ENCODE data around the gene PDK3.

The PDK3 gene

DNA sequence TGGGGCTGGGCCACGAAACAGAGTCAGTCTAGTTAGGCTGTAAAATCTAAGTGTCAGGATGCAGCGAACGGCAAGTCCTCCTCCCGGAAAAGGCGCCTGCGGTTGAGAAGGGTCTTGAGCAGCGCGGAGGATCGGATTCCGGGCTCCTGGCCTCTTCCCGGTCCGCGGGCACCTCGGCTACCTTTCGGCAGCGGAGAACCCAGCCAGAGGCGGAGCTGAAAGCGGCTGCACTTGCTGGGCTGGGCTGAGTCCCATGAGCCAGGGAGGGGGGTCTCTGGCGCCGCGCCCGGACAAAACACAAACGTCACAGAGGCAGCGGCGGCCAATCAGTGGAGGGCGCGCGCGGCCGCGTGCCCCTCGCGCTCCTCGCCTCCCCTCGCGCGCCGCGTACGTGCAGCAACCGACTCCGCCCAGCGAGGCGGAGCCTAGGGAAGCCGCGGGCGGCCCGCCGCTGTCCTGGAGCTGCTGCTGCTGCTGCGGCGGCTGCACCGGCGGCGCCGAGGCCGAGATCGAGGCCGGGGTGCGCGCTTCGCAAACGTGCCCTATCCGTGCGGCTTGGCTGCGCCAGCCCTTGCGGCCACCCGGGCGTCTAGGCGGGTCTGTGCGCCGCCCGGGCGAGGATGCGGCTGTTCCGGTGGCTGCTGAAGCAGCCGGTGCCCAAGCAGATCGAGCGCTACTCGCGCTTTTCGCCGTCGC, at the start of gene PDK3:
TSS of gene PDK3 (plus strand) at position 451 of the 696 bp plus-strand sequence. CDS start at position 621, 170 bp downstream.
- peak; percentile 89 for DNase-seq (ENCODE audit: low spot score)

DNA sequence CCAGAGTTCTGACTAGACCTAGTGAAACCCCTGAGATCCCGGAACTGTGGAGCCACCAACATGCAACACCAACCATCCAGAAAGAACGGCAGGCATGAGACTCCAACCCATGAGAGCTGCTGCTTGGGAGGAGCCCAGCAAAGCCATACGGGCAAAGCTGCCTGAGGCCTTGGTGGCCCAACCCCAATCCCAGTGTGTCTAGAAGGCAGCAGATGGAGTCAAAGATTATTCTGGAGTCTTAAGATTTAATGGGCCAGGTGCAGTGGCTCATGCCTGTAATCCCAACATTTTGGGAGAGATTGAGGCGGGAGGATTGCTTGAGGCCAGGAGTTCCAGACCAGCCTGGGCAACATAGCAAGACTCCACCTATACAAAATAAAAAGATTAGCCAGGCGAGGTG, 49.2 kb upstream of the PDK3 start:
- no peak for DNase-seq (ENCODE audit: low spot score)

DNA sequence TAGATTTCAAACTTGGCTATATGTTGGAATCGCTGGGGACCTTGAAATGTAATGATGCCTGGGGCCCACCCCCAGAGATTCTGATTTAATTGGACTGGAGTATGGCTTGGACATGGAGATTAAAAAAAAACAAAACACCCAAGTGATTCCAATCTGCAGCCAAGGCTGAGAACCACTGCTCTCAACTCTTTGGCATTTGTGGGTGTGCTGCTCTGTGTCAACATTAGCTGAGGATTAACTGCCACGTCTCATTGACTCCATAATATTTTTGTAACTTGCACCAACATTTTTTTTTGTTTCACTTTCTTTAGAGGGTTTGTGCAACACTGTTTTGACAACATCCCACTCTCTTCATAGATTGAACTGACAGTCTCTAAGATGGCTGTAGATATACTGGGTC, 41.1 kb upstream of the PDK3 start:
- DNase-seq (ENCODE audit: low spot score), result no peak

DNA sequence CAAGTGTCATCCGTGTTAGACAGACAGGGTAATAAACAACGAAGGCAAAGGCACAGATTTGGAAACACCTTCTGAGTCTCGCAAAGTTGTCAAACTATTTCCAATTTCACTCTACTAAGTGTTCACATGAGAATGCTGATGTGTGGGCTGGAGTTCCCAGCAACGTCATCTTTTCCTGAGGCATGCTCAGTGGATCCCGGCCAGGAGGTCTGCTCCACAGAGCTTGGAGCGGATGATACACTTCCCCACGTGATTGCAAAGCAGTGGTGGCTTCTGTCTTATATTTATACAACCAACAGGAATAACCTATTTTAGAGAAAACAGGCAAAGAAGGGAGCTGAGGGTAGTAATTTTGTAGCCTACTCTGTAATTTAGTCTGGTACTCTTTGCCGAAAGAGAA, 40.1 kb upstream of the PDK3 start:
- DNase-seq (ENCODE audit: low spot score), result peak; percentile 38

DNA sequence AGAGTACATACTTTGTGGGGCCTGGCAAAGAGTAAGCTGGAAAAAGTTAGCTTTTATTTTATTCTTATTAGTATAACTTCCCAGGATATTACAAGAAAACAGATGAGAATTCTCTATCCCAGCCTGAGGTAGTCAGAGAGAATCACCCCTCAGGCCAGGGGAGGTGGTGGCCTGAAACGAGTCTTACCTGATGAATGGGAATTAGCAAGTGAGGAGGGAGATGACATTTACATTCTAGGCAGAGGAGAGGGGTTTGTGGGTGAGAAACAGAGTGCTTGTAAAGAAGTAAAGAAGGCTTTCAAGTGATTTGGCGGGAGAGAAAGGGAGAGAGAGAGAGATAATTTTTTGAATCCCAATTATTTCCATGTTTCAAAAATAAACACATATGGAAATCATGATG, 39.3 kb upstream of the PDK3 start:
- DNase-seq (ENCODE audit: low spot score), result no peak

DNA sequence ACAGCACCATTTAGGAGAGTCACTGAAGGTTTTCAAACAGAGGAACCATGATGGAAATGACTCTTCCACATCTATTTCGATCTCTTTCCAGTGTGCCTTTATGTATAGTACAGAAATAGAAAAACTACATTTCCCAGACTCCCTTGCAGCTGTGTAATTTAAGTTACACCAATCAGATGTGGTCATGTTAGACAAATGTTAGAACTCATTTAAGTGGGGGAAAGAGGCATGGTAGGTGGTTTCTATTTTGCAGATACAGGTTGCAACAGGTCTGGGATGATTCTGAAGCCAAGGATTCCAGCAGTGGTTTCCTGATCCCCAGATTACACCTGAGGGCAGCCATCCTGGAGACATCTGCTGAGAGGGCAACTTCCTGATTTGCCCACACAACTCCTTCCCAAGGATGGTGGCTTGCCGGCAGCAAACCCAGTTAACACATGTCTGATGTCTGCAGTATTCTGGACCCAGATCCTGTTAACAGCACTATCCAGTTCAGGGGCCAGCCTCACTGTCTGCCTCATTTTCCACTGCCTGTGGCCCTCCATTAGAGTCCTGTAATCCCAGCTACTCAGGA, 38.7 kb upstream of the PDK3 start:
- no peak for DNase-seq (ENCODE audit: low spot score)

DNA sequence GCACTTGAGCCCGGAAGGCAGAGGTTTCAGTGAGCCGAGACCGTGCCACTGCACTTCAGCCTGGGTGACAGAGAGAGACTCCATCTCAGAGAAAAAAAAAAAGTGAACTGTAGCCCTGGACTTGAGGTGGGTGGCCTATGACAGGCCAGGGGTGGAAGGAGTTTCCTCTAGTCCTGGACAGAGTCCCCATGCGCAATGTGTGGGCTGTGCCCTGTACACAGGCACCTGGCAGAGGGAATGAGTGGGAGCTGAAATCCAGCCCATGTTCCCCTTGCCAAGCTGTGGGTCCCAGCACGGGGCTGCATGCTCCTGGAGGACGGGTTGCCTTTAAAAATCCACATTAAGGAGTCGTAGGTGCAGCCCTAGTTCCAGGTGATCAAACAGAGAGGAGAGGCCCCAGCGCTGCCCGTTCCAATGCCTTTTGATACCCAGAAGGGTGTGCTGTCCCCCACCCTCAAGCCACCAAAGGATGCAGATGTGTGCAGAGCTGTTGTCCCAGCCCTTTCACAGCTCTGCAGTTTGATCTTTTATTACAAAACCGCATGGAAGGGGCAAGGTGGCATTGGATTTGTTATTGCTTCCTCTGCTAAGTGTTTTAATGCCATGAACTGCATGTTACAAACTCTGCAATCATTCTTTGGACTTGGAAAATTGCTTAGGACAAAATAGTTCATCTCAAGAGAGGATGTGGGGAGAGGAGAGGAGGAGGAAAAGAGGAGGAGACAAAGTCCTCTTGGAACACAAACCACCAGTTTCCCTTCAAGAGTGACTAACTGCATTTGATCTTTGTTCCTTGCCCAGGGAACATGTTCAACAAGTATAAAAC, 38.0 kb upstream of the PDK3 start:
- peak; percentile 8 for DNase-seq (ENCODE audit: low spot score)

DNA sequence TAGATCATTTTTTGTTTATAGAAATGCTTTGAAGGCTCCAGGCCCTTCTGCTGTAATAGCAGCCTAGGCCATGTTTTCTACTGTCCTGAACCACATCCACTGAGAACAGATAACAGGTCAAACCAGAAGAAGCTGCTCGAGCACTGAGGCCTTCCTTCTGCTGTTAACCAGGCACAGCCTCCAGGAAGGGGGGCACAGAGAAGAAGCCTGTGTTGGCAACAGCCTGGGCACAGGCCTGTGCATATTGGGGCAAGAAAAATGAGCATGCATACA, 37.4 kb upstream of the PDK3 start:
- no peak for DNase-seq (ENCODE audit: low spot score)

DNA sequence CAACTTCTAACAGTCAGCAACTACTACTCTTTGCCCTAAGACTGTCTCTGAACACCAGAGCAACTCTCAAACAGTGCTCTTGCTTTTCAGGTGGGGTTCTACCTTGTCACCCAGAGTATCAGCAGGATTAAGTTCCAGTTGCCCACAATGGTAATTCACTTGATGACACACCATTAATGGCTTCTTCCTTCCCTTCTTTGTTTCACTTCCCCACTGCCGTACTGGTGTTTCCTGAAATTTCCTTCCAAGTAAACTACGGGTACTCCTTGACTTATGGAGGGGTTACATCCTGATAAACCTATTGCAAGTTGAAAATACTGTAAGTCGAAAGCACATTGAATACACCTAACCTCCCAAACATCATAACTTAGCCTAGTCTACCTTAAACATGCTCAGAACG, 36.6 kb upstream of the PDK3 start:
- no peak for DNase-seq (ENCODE audit: low spot score)

DNA sequence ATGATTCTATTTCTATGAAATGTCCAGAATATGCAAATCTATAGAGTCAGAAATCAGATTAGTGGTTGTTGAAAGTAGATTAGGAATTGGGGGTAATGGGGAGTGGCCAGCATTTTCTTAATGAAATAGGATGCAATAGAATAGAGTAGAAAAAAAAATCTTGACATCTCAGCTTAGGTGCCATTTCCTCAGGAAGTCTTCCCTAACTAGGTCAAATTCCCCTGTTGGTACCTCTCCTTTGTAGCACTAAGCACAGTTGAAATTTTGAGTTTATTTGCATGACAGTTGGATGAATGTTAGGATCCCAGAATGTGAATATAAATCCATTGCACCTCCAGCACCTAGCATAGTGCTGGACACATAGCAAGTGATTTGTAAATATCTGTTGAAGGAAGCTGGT, 30.0 kb upstream of the PDK3 start:
- no peak for DNase-seq (ENCODE audit: low spot score)

DNA sequence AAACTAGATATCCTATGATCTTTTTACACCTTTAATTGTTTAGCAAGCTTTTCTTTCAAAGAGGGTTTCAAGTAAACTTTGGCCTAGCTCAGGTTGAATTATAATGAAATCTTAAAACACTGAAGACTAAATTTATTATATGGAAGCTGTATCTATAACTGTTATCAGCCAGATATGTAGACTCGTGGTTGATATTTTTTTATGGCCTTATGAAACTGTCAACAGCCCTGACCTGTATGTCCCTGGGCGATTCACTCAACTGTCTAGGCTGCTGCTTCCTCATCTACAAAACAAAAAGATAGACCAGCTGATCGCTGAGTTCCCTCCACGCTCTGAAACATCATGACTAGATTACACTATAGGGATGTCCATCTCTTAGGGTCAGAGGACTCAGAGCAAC, 21.2 kb upstream of the PDK3 start:
- no peak for DNase-seq (ENCODE audit: low spot score)

DNA sequence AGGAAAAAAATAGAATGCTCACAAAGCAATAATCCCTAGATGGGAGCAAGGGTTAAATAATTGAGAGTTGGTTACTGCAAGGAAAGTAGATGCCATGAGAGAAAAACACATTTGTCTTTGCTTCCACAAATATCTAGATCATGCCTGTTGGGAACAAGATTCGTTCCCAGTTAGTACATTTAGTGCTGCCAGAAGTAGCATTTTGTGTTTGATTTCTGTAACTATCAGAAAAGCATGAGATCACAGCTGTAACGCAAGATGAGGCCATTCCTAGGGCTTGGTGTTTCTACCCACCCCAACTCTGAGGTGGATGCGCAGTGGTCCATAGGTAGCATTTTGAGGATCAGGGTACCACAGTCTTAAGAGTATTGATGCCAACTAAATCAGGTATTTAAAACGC, 20.4 kb upstream of the PDK3 start:
- DNase-seq (ENCODE audit: low spot score), result no peak

DNA sequence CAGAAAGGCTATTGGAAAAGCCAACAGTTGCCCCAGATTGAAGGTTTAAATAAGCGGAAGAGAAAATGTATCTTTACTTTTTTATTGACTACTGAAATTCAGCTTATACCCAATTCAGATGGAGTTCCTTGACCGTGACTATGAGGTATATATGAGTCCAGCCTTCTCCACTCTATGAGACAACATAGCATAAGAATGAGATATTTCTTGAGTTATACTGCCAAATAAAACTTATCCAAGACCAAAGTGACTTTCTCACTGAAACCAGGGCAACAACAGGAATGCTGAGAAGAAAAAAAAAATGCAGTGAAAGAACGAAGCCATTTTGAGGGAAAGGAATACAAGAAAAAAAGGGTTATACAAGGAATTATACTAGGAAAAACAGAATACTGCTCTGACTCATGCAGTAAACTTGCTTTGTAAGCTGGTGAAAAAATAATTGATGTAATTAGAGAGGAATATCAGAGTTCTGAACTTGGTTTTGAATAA, 16.3 kb upstream of the PDK3 start:
- no peak for DNase-seq (ENCODE audit: low spot score)

DNA sequence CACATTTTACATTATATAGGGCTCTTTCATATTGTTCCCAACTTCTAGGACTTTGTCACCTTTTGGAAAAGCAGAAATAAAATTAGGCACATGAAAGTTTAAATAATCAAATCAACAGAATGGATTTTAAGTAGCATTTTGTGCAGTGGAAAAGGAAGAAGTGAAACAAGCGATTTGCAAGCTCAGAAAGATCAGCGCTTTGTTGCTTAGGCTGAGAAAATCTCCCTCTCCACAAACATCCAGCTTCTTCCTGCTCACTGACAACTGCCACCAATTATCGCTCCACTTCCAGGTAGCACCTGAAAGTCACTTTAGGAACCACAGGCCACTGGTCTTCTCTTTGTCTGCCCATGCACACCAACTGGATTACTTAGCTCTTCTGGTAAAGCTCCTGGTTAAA, 2.0 kb upstream of the PDK3 start:
- DNase-seq (ENCODE audit: low spot score), result no peak

DNA sequence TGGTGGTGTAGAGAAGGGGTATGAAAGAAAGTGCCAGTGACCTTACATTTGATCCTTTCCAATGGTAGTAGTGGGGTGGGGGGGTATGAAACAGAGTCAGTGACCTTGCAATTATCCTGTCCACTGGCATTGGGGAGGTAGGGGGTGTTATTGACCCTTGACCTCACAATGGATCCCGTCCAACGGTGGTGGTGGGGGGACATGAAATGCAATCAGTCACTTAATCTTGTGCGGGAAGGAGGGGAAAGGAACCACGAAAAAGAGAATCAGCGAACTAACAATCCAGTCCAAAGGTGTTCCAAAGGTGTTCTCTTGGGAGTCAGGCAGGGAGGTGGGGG, 619 bp upstream of the PDK3 start:
- no peak for DNase-seq (ENCODE audit: low spot score)

DNA sequence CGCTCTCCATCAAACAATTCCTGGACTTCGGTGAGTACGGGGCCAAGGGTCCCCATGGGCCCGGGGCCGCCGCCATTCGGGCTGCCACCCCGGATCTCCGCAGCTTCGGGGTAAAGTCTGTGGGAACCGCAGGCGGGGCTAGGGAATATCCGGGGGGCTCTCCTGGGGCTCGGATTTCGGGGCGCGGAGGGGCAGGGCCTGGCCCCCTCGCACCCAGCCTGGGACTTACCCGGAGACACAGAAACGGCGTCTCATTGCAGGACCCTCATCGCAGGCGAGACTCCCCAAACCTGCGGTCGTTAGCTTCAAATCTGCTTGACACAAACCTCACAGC, 413 bp downstream of the PDK3 start:
- no peak for DNase-seq (ENCODE audit: low spot score)

DNA sequence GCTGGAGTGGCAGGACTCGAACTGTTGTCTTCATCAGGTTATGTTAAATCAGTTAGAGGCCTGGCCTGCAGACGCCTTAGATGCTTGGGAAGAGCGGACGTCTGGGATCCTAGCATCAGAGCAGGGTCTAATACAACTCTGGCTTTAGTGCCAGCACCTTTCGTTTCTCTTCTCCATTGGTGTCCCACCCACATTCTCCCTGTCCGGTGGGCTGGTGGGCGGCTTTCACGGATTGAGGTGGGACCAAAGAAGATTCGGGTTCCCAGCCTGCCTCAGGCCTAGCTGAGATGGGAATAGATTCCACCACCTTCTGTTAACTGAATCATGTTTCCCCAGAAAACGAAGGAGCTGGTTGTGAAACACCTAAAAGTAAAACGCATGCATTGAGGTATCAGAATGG, 939 bp downstream of the PDK3 start:
- DNase-seq (ENCODE audit: low spot score), result no peak

DNA sequence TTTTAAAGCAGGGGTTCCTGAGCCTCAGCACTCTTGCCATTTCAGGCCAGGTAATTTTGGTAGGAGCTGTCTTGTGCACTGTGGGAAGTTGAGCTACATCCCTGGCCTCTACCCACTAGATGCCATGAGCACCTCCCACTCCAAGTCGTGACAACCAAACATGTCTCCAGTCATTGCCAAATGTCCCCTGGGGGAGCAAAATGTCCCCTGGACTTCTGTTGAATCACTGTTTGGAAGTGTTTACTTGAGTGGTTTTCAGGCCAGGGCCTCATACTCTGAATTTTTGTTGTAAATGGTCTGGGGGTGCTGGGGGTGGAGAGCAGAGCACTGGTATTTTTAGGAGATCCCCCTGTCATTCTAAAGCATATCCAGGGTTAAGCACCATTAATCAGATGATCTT, 3.2 kb downstream of the PDK3 start:
- DNase-seq (ENCODE audit: low spot score), result no peak

DNA sequence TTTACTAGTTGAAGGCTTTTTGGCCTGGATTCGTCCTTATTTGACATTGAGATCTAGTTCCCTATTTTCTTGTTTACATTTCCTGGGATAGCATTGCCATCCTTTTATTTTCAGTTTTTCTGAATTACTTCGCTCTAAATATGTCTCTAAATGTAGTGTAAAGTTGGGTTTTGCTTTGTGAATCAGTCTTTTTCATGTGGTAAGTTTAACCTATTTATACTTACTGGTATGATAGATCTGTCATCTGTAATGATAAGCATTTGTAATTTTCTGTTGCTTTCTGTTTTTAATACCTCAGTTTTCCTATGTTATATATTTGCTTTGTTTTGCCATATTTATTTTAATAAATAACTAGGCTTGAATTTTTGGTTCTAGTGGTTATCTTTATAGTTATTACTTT, 6.7 kb downstream of the PDK3 start:
- no peak for DNase-seq (ENCODE audit: low spot score)

DNA sequence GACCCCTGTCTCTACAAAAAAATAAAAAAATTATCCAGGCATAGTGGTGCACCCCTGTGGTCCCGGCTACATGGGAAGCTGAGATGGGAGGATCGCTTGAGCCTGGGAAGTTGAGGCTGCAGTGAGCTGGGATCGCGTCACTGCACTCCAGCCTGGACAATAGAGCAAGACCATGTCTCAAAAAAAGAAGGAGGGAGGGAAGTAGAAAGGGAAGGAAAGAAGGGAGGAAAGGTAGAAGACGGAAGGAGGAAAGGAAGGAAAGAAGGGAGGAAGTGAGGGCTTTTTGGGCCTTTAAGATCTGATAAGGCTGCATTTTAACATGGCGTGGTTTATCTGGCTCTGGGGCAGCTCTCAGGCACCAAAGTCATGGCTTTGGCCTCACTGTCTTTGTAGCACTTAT, 10.4 kb downstream of the PDK3 start:
- DNase-seq (ENCODE audit: low spot score), result no peak

DNA sequence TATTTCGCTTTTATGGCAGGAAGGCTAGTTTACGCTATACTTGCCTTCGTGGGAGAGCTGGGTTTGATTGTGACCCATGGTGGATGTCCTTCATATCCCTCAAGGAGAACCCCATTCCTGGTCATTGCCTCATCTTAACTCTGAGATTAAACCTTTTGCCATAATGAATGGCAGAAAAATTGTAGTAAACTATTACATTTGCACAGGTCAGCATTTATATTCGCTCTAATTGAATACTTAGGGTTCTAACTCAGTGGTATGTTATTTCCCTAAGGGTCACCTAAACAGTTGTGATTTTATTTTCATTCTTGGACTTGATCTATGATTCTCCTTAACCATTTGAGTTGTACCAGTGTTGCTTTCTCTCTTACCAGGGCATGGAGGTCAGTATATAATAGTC, 13.4 kb downstream of the PDK3 start:
- no peak for DNase-seq (ENCODE audit: low spot score)

DNA sequence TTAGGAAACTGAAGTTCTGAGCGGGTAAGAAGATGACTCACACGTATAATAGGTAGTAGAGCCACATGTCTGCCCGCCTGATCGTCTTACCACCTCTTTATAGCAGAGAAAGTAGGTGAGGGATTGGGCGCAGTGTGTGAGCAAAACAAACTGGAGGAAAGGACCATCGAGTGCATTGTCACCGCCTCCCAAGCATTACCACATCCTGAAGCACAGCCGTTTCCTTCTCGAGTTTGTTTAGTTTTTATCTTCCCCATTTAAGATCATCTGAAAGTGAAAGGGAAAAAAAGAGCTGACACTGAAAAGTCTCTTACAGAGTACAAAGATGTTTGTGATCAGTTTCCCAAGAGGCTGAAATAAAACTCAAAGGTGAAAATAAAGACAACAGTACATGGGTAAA, 14.8 kb downstream of the PDK3 start:
- no peak for DNase-seq (ENCODE audit: low spot score)

DNA sequence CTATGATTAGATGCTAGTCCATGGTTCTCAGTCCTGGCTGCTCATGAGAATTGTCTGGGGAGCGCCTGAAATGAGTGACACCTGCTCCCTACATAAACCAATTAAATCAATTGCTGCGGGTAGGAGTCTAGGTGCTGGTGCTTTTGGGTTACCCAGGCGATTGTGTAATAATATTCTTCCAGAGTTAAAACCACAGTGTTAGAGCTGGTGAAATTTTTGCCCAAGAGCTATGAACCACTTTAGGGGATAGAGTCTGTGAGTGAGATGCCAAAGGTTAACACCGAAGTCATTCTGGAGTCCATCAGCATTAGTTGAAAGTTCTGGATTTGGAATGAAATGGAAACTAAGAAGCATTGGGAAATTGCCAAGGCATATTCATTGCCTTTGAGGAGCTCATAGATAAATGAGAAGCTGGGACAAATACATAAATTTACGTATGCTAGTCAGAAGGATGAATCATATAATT, 15.3 kb downstream of the PDK3 start:
- DNase-seq (ENCODE audit: low spot score), result no peak

Data from GM03348 (cell line).